D721Med (cell line): Measurements from ENCODE around the gene RAB3C.

ENCODE experiments used
- DNase-seq: peaks from one replicate; pipeline ENCODE4 v3.0.0; 2011; ENCODE audit warnings: low spot score; ENCODE audit not compliant: insufficient read length
- FAIRE-seq: peaks from 2 replicates; lab custom pipeline; 2011; peaks lifted over from hg19 to GRCh38; lab: Jason Lieb, UNC
- CTCF ChIP-seq: IDR thresholded peaks from 2 replicates; pipeline ENCODE4 v1.5.1; 2012; ENCODE audit warnings: mild to moderate bottlenecking, control low read depth; ENCODE audit not compliant: insufficient read depth; ENCODE audit errors: missing control alignments

RAB3C gene

GRCh38 chr5:58902765-58903164 lies 319.9 kb downstream of the RAB3C start:
- DNase-seq (no peak), FAIRE-seq (no peak)
- no peak for TF ChIP-seq CTCF

DNA sequence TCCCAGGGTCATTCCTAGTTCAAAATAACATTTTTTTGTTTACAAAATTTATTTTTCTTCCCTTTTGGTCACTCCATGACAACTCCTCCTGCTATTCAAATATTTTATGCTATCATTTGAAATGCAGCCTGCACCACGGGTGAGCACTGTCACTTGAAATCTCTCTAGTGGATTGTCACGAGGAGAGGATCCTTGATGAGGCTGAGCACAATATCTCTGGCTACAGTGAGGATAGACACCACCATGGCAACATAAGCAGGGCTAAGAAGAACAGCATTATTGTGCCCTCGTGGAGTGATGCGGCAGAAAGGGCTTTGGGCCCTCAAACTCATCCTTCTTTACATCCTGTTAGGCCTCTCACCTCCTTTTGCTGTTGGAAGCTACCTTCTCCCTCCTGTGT lies 321.9 kb downstream of the RAB3C start:
- DNase-seq, result no peak
- no peak for FAIRE-seq
- no peak for TF ChIP-seq CTCF

GRCh38 chr5:58905944-58906343 lies 323.1 kb downstream of the RAB3C start:
- no peak for FAIRE-seq

More at GRCh38 chr5:58905944-58906343, 323.1 kb downstream of the RAB3C start:
- TF ChIP-seq CTCF, result no peak
- no peak for DNase-seq
